Activated CD8-positive, alpha-beta T cell treated with anti-CD3 and anti-CD28 coated beads for 36 hours (primary cell): ENCODE data around the gene PSMD3. TPM values are rescaled to one million over a fixed set of nuclear protein-coding genes. Genes with fewer than 3 reads are reported as not detected.

ENCODE experiments used
- ATAC-seq: fragments of 200-7000 bp; cut with Tn5 transposase; one replicate; pipeline ENCODE4 v1.10.0; 2021; ENCODE audit warnings: mild to moderate bottlenecking, moderate library complexity
- CTCF ChIA-PET: fragments of 350-600 bp; sonication (Branson Sonifier 250); formaldehyde crosslinking; loops from one replicate; lab custom pipeline; 2021; ENCODE audit warnings: antibody characterized with exemption; lab: Charles Lee
- POLR2A ChIA-PET: fragments of 350-600 bp; sonication (Branson Sonifier 250); formaldehyde crosslinking; loops from one replicate; lab custom pipeline; 2021; ENCODE audit warnings: antibody characterized with exemption; lab: Charles Lee
- DNase-seq: peaks from one replicate; pipeline ENCODE4 v3.0.0-alpha.2; 2020
- H3K27ac Mint-ChIP-seq: one replicate; pipeline ENCODE4 v1.8.0; 2021; ENCODE audit warnings: mild to moderate bottlenecking, mixed read lengths
- H3K27me3 Mint-ChIP-seq: one replicate; pipeline ENCODE4 v1.8.0; 2021; ENCODE audit warnings: mixed read lengths
- H3K36me3 Mint-ChIP-seq: one replicate; pipeline ENCODE4 v1.8.0; 2021; ENCODE audit warnings: low read depth, mixed read lengths
- H3K4me1 Mint-ChIP-seq: one replicate; pipeline ENCODE4 v1.8.0; 2021; ENCODE audit warnings: low read depth, mixed read lengths
- H3K4me3 Mint-ChIP-seq: one replicate; pipeline ENCODE4 v1.8.0; 2021; ENCODE audit warnings: mild to moderate bottlenecking, moderate library complexity, mixed read lengths
- H3K9me3 Mint-ChIP-seq: one replicate; pipeline ENCODE4 v1.8.0; 2021; ENCODE audit warnings: mixed read lengths
- CTCF ChIP-seq: fragments of 200-600 bp; IDR thresholded peaks from one replicate; pipeline ENCODE4 v1.8.0; 2022; ENCODE audit warnings: antibody characterized with exemption, mild to moderate bottlenecking
- intact Hi-C: fragments of 100-400 bp; cut with micrococcal nuclease; formaldehyde crosslinking; loops from one replicate; pipeline ENCODE4 v1.10.0; 2022
- total RNA-seq, 2 experiments: library from RNA; stranded (reverse); gene quantifications; one replicate each; pipeline ENCODE4 v1.2.3, GENCODE V29; 2021

The PSMD3 gene
- total RNA-seq, 2 experiments from 2014 or later, result 149 to 153 TPM

GRCh38 chr17:39938140-39938869 lies 42.3 kb upstream of the PSMD3 start:
- no peak for TF ChIP-seq CTCF
- CTCF ChIA-PET, result interaction anchor here (0.6 to 1.2 kb wide), 3 partner anchors 9 to 304 kb away, joined by 3 read pairs; no protein-coding TSS in a partner anchor
- intact Hi-C loops, result no loop called here
- Mint-ChIP-seq H3K27me3 (no peaks in the 10 kb centered on the region), H3K4me3 (no peak overlapping the region), H3K36me3 (no peaks in the 10 kb centered on the region), H3K4me1 (peaks cover 16% of the 10 kb centered on the region), H3K27ac (no peak overlapping the region), H3K9me3 (no peaks in the 10 kb centered on the region)
- POLR2A ChIA-PET, result interaction anchor here (1.1 to 3.1 kb wide), 4 partner anchors 9 to 17 kb away, joined by 5 to 8 read pairs (median 6); partner anchors contain the start of genes LRRC3C and ORMDL3
- ATAC-seq, result no peak
- no peak for DNase-seq

GRCh38 chr17:39939106-39939505 lies 41.5 kb upstream of the PSMD3 start:
- H3K9me3 Mint-ChIP-seq, result no peaks in the 10 kb centered on the region
- no peaks in the 10 kb centered on the region for H3K27me3 Mint-ChIP-seq
- ChIA-PET POLR2A (interaction anchor here (0.6 to 3.1 kb wide), 6 partner anchors 8 to 74 kb away, joined by 3 to 8 read pairs (median 5); partner anchors contain the start of genes GSDMB and ORMDL3), CTCF (interaction anchor here (0.8 to 2.0 kb wide), 5 partner anchors 9 to 284 kb away, joined by 3 to 6 read pairs (median 3); no protein-coding TSS in a partner anchor)
- no peak for ATAC-seq
- intact Hi-C loops, result no loop called here
- no peak overlapping the region for H3K27ac Mint-ChIP-seq
- no peaks in the 10 kb centered on the region for H3K36me3 Mint-ChIP-seq
- DNase-seq, result no peak
- H3K4me1 Mint-ChIP-seq, result peaks cover 16% of the 10 kb centered on the region
- no peak for TF ChIP-seq CTCF
- H3K4me3 Mint-ChIP-seq, result no peak overlapping the region

GRCh38 chr17:39939588-39940419 lies 40.8 kb upstream of the PSMD3 start:
- peak; percentile 97 for ATAC-seq
- POLR2A ChIA-PET, result interaction anchor here (0.6 to 3.1 kb wide), 10 partner anchors 8 to 75 kb away, joined by 3 to 9 read pairs (median 4); partner anchors contain the start of genes GSDMB and ORMDL3

GRCh38 chr17:39943702-39944392 lies 36.8 kb upstream of the PSMD3 start:
- ATAC-seq (no peak), DNase-seq (no peak)
- no peaks in the 10 kb centered on the region for H3K9me3 Mint-ChIP-seq
- no peak overlapping the region for H3K27ac Mint-ChIP-seq
- intact Hi-C loops, result no loop called here
- no peaks in the 10 kb centered on the region for H3K27me3 Mint-ChIP-seq
- peaks cover 30% of the 10 kb centered on the region for H3K4me1 Mint-ChIP-seq
- H3K4me3 Mint-ChIP-seq, result no peak overlapping the region
- ChIA-PET POLR2A (no interaction called here), CTCF (no interaction called here)
- H3K36me3 Mint-ChIP-seq, result no peaks in the 10 kb centered on the region
- TF ChIP-seq CTCF, result no peak

More at GRCh38 chr17:39939588-39940419, 40.8 kb upstream of the PSMD3 start:
- H3K27ac Mint-ChIP-seq, result peak overlapping the region; percentile 68
- no peaks in the 10 kb centered on the region for H3K36me3 Mint-ChIP-seq
- peak; percentile 10 for TF ChIP-seq CTCF
- H3K27me3 Mint-ChIP-seq, result no peaks in the 10 kb centered on the region
- CTCF ChIA-PET, result interaction anchor here (0.8 to 2.0 kb wide), 9 partner anchors 8 to 318 kb away, joined by 3 to 6 read pairs (median 3); partner anchors contain the start of gene PSMD3
- intact Hi-C loops, result no loop called here
- H3K9me3 Mint-ChIP-seq, result no peaks in the 10 kb centered on the region
- no peak overlapping the region for H3K4me3 Mint-ChIP-seq
- peak; percentile 82 for DNase-seq
- H3K4me1 Mint-ChIP-seq, result peaks cover 16% of the 10 kb centered on the region
